ENCODE results near the gene WBP1L. TPM values are rescaled to one million over a fixed set of nuclear protein-coding genes. Genes with fewer than 3 reads are reported as not detected.

The WBP1L gene
- total RNA-seq, 1 donor from 2014 or later: 80.8 TPM

DNA sequence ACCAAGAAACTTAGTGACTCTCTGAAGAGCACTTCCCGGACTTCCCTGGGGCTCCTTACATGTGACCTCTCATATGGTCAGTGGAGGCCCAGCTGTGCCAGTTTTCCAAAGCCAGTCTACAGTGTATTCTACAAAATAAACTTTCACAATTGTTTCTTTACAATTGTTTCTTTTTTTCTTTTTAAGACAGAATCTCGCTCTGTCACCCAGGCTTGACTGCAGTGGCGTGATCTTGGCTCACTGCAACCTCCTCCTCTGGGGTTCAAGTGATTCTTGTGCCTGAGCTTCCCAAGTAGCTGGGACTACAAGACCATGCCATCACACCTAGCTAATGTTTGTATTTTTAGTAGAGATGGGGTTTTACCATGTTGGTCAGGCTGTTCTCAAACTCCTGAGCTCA lies 67.6 kb downstream of the WBP1L start:
- Histone ChIP-seq H3K4me1 (peaks cover 29% of the 10 kb centered on the region), H3K36me3 (peaks cover 0 to 43% of the 10 kb centered on the region in 2 donors), H3K27ac (no peak overlapping the region), H3K27me3 (no peaks in the 10 kb centered on the region), H3K9me3 (no peaks in the 10 kb centered on the region), H3K4me3 (no peak overlapping the region)
- no peak for TF ChIP-seq POLR2A (IDR thresholded peaks at IDR 0.05)
- TF ChIP-seq POLR2AphosphoS5 (IDR thresholded peaks at IDR 0.05; ENCODE audit: insufficient read depth in 1 of 2, low read depth in 1 of 2): no peak
- TF ChIP-seq, protein P1, sequence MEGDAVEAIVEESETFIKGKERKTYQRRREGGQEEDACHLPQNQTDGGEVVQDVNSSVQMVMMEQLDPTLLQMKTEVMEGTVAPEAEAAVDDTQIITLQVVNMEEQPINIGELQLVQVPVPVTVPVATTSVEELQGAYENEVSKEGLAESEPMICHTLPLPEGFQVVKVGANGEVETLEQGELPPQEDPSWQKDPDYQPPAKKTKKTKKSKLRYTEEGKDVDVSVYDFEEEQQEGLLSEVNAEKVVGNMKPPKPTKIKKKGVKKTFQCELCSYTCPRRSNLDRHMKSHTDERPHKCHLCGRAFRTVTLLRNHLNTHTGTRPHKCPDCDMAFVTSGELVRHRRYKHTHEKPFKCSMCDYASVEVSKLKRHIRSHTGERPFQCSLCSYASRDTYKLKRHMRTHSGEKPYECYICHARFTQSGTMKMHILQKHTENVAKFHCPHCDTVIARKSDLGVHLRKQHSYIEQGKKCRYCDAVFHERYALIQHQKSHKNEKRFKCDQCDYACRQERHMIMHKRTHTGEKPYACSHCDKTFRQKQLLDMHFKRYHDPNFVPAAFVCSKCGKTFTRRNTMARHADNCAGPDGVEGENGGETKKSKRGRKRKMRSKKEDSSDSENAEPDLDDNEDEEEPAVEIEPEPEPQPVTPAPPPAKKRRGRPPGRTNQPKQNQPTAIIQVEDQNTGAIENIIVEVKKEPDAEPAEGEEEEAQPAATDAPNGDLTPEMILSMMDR (IDR thresholded peaks at IDR 0.05): no peak
- intact Hi-C loops (cut with DNase I): loop anchor here (10.0 kb wide), 1 partner anchor 167 kb away; the partner anchor contains the start of gene TRIM8
- no peak for DNase-seq (ENCODE audit: extremely low spot score in 2 of 2)

DNA sequence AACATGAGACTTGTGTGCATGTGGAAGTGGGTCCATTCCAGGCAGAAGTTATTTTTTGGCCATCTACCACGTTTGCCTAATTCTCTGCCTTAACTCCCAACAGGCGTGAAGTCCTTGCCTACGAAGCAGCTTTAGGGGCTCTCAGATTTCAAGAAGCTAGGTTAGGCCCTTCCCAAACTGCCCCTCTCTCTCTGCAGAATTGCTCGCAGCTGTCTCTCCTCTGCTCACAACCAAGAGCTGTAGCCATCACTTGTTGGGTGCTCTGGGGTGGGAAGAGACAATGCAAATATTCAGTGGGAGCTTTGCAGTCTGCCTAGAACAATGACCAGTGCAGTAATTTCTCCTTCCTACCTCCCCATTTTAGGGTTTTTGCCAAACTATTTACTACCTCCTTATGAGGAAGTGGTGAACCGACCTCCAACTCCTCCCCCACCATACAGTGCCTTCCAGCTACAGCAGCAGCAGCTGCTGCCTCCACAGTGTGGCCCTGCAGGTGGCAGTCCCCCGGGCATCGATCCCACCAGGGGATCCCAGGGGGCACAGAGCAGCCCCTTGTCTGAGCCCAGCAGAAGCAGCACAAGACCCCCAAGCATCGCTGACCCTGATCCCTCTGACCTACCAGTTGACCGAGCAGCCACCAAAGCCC lies 68.6 kb downstream of the WBP1L start:
- no peak for TF ChIP-seq POLR2AphosphoS5 (IDR thresholded peaks at IDR 0.05; ENCODE audit: insufficient read depth in 1 of 2, low read depth in 1 of 2)
- no peak for TF ChIP-seq POLR2A (IDR thresholded peaks at IDR 0.05)
- TF ChIP-seq, protein P1 (IDR thresholded peaks at IDR 0.05): no peak
- Histone ChIP-seq H3K9me3 (no peaks in the 10 kb centered on the region), H3K4me1 (peaks cover 33% of the 10 kb centered on the region), H3K4me3 (no peak overlapping the region), H3K27ac (no peak overlapping the region), H3K36me3 (peaks cover 0 to 43% of the 10 kb centered on the region in 2 donors), H3K27me3 (no peaks in the 10 kb centered on the region)
- intact Hi-C loops (cut with DNase I): loop anchor here (10.0 kb wide), 1 partner anchor 168 kb away; the partner anchor contains the start of gene TRIM8
- no peak for DNase-seq (ENCODE audit: extremely low spot score in 2 of 2)

DNA sequence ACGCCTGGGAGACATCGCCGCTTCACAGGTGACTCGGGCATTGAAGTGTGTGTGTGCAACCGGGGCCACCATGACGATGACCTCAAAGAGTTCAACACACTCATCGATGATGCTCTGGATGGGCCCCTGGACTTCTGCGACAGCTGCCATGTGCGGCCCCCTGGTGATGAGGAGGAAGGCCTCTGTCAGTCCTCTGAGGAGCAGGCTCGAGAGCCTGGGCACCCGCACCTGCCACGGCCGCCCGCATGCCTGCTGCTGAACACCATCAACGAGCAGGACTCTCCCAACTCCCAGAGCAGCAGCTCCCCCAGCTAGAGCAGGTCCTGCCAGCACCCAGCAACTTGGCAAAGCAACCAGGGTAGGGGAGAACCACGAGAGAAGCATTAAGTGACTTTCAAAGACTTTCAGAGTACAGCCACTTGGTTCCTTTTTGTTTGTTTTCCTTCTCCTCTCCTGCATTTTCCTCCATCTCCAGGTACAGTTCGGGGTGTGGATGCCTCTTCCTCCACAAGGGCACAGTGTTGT lies 69.3 kb downstream of the WBP1L start:
- no peak for DNase-seq (ENCODE audit: extremely low spot score in 2 of 2)
- no peaks in the 10 kb centered on the region for H3K27me3 ChIP-seq
- H3K4me1 ChIP-seq: peaks cover 37% of the 10 kb centered on the region
- H3K36me3 ChIP-seq: peaks cover 0 to 43% of the 10 kb centered on the region in 2 donors
- peak overlapping the region; percentile 87 for H3K27ac ChIP-seq
- no peaks in the 10 kb centered on the region for H3K9me3 ChIP-seq
- intact Hi-C loops (cut with DNase I): loop anchor here (10.0 kb wide), 1 partner anchor 168 kb away; the partner anchor contains the start of gene TRIM8
- TF ChIP-seq POLR2AphosphoS5 (IDR thresholded peaks at IDR 0.05; ENCODE audit: insufficient read depth in 1 of 2, low read depth in 1 of 2) (no peak), POLR2A (IDR thresholded peaks at IDR 0.05) (no peak)
- TF ChIP-seq, protein P1 (IDR thresholded peaks at IDR 0.05): no peak
- no peak overlapping the region for H3K4me3 ChIP-seq

DNA sequence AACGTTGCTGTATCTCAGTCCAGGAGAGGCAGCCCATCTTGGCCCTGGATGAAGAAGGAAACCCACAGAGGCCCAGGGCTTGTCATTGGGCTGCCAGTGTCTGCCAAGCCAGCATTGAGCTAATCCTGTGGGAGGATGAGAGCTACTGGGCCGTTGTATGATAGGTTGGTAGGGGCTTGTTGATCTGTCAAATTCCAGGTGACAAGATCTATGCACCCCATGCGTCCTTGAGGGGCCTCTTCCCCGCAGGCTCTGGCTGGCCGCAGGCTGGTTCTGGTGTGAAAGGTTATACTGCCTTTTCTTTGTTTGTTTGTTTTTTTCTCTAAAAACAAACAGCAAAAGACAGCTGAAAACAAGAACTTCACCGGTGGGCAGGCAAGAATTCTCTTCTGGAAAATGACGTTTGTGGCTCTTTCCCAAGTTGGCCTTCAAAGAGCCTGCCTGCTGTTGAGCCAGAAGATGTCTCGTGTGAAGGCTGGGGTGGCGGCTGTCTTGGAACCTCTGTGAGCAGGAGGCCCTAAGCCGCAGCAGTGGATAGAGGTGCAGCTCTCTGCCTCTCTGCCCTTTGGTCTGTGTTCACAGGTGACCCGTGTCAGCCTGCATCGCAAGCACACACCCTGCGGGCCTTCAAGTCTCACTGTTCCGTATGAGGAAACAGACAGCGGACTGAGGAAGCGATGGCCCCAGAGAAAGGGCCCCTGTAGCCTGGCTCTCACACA lies 70.1 kb downstream of the WBP1L start:
- TF ChIP-seq, protein P1 (IDR thresholded peaks at IDR 0.05): no peak
- peak in 1 of 2 donors; percentile 20 for TF ChIP-seq POLR2AphosphoS5 (IDR thresholded peaks at IDR 0.05; ENCODE audit: insufficient read depth in 1 of 2, low read depth in 1 of 2)
- Histone ChIP-seq H3K36me3 (peaks cover 0 to 43% of the 10 kb centered on the region in 2 donors), H3K27ac (peak overlapping the region; percentile 87), H3K4me1 (peaks cover 45% of the 10 kb centered on the region), H3K9me3 (no peaks in the 10 kb centered on the region), H3K4me3 (no peak overlapping the region), H3K27me3 (no peaks in the 10 kb centered on the region)
- intact Hi-C loops (cut with DNase I): loop anchor here (10.0 kb wide), 1 partner anchor 169 kb away; the partner anchor contains the start of gene TRIM8
- DNase-seq (ENCODE audit: extremely low spot score in 2 of 2): no peak

Measured in vagina (tissue), 2 donors.